ENCODE results near the gene JUNB. TPM values are rescaled to one million over a fixed set of nuclear protein-coding genes. Genes with fewer than 3 reads are reported as not detected.
A peak's percentile ranks its signal among the peaks of the same experiment; 100 is the strongest.

Gene JUNB
- total RNA-seq, 1 donor from 2014 or later: 101 TPM

- H3K9me3 ChIP-seq (ENCODE audit: insufficient read depth, low read depth, low read length): peaks cover 10% of the 10 kb centered on the region
- no peak for TF ChIP-seq EZH2 (IDR thresholded peaks at IDR 0.05; ENCODE audit: insufficient read depth, low read length)
- no peak for TF ChIP-seq CTCF (IDR thresholded peaks at IDR 0.05; ENCODE audit: insufficient read depth, low read depth, low read length)
- Mint-ChIP-seq H3K4me1 (ENCODE audit: low read depth, unreplicated experiment) (peaks cover 7% of the 10 kb centered on the region), H3K27ac (ENCODE audit: unreplicated experiment) (peak overlapping the region; percentile 78), H3K4me3 (ENCODE audit: unreplicated experiment) (no peak overlapping the region), H3K36me3 (ENCODE audit: low read depth, unreplicated experiment) (peaks cover 16% of the 10 kb centered on the region), H3K27me3 (ENCODE audit: low read depth, unreplicated experiment) (peaks cover 31% of the 10 kb centered on the region), H3K9me3 (ENCODE audit: unreplicated experiment) (peaks cover 4% of the 10 kb centered on the region)
- no peaks in the 10 kb centered on the region for H3K79me2 ChIP-seq (ENCODE audit: insufficient read depth, low read length)
- peaks cover 8% of the 10 kb centered on the region for H3K27me3 ChIP-seq (ENCODE audit: insufficient read depth, low read length)
- H2AFZ ChIP-seq (ENCODE audit: low read depth, low read length): no peak overlapping the region
- H3K4me3 ChIP-seq (ENCODE audit: insufficient read depth, low read depth, low read length): no peak overlapping the region
- H4K20me1 ChIP-seq (ENCODE audit: insufficient read depth, low read length): peaks cover 10% of the 10 kb centered on the region
- peaks cover 9% of the 10 kb centered on the region for H3K36me3 ChIP-seq (ENCODE audit: insufficient read depth, low read length)
- H3K4me2 ChIP-seq (ENCODE audit: low read length): no peak overlapping the region
- DNase-seq (ENCODE audit: low read depth) (no peak), FAIRE-seq (no peak)
- H3K9ac ChIP-seq (ENCODE audit: low read length): no peak overlapping the region
- no peaks in the 10 kb centered on the region for H3K4me1 ChIP-seq (ENCODE audit: insufficient read depth, low read length)
- H3K27ac ChIP-seq (ENCODE audit: low read depth, low read length): no peak overlapping the region
Observed at GRCh38 chr19:12748489-12748888, 42.8 kb upstream of the JUNB start.

- Mint-ChIP-seq H3K9me3 (ENCODE audit: unreplicated experiment) (peaks cover 4% of the 10 kb centered on the region), H3K27me3 (ENCODE audit: low read depth, unreplicated experiment) (peaks cover 37% of the 10 kb centered on the region), H3K4me1 (ENCODE audit: low read depth, unreplicated experiment) (peaks cover 3% of the 10 kb centered on the region), H3K27ac (ENCODE audit: unreplicated experiment) (peak overlapping the region; percentile 15), H3K4me3 (ENCODE audit: unreplicated experiment) (no peak overlapping the region), H3K36me3 (ENCODE audit: low read depth, unreplicated experiment) (peaks cover 14% of the 10 kb centered on the region)
- Histone ChIP-seq H3K36me3 (ENCODE audit: insufficient read depth, low read length) (peaks cover 9% of the 10 kb centered on the region), H3K4me2 (ENCODE audit: low read length) (peak overlapping the region; percentile 47), H3K27me3 (ENCODE audit: insufficient read depth, low read length) (peaks cover 8% of the 10 kb centered on the region), H3K27ac (ENCODE audit: low read depth, low read length) (no peak overlapping the region), H3K4me3 (ENCODE audit: insufficient read depth, low read depth, low read length) (no peak overlapping the region), H4K20me1 (ENCODE audit: insufficient read depth, low read length) (peaks cover 3% of the 10 kb centered on the region), H3K9ac (ENCODE audit: low read length) (no peak overlapping the region), H3K4me1 (ENCODE audit: insufficient read depth, low read length) (no peaks in the 10 kb centered on the region), H2AFZ (ENCODE audit: low read depth, low read length) (no peak overlapping the region), H3K79me2 (ENCODE audit: insufficient read depth, low read length) (no peaks in the 10 kb centered on the region), H3K9me3 (ENCODE audit: insufficient read depth, low read depth, low read length) (peaks cover 10% of the 10 kb centered on the region)
- no peak for TF ChIP-seq EZH2 (IDR thresholded peaks at IDR 0.05; ENCODE audit: insufficient read depth, low read length)
- no peak for TF ChIP-seq CTCF (IDR thresholded peaks at IDR 0.05; ENCODE audit: insufficient read depth, low read depth, low read length)
- FAIRE-seq (no peak), DNase-seq (ENCODE audit: low read depth) (peak; percentile 38)
Observed at GRCh38 chr19:12749938-12750521, 41.3 kb upstream of the JUNB start.

- no peaks in the 10 kb centered on the region for H3K79me2 ChIP-seq (ENCODE audit: insufficient read depth, low read length)
- peaks cover 9% of the 10 kb centered on the region for H3K36me3 ChIP-seq (ENCODE audit: insufficient read depth, low read length)
- DNase-seq (ENCODE audit: low read depth): peak; percentile 37
- Mint-ChIP-seq H3K9me3 (ENCODE audit: unreplicated experiment) (peaks cover 4% of the 10 kb centered on the region), H3K4me3 (ENCODE audit: unreplicated experiment) (no peak overlapping the region), H3K27ac (ENCODE audit: unreplicated experiment) (no peak overlapping the region), H3K4me1 (ENCODE audit: low read depth, unreplicated experiment) (no peaks in the 10 kb centered on the region), H3K36me3 (ENCODE audit: low read depth, unreplicated experiment) (peaks cover 12% of the 10 kb centered on the region), H3K27me3 (ENCODE audit: low read depth, unreplicated experiment) (peaks cover 39% of the 10 kb centered on the region)
- no peak overlapping the region for H3K4me2 ChIP-seq (ENCODE audit: low read length)
- H3K4me1 ChIP-seq (ENCODE audit: insufficient read depth, low read length): no peaks in the 10 kb centered on the region
- H4K20me1 ChIP-seq (ENCODE audit: insufficient read depth, low read length): no peaks in the 10 kb centered on the region
- no peak for FAIRE-seq
- peaks cover 10% of the 10 kb centered on the region for H3K9me3 ChIP-seq (ENCODE audit: insufficient read depth, low read depth, low read length)
- H3K27me3 ChIP-seq (ENCODE audit: insufficient read depth, low read length): peaks cover 8% of the 10 kb centered on the region
- no peak overlapping the region for H3K9ac ChIP-seq (ENCODE audit: low read length)
- H3K4me3 ChIP-seq (ENCODE audit: insufficient read depth, low read depth, low read length): no peak overlapping the region
- H3K27ac ChIP-seq (ENCODE audit: low read depth, low read length): no peak overlapping the region
- TF ChIP-seq CTCF (IDR thresholded peaks at IDR 0.05; ENCODE audit: insufficient read depth, low read depth, low read length) (no peak), EZH2 (IDR thresholded peaks at IDR 0.05; ENCODE audit: insufficient read depth, low read length) (no peak)
- no peak overlapping the region for H2AFZ ChIP-seq (ENCODE audit: low read depth, low read length)
Observed at GRCh38 chr19:12750851-12751250, 40.4 kb upstream of the JUNB start.

All from astrocyte (in vitro differentiated cells and primary cell).